ENCODE data around the gene ATPAF2. TPM values are rescaled to one million over a fixed set of nuclear protein-coding genes. Genes with fewer than 3 reads are reported as not detected.

Gene ATPAF2
- total and polyA plus RNA-seq, 4 donors, result 12.9 to 20.1 (median 16.8) TPM

GRCh38 chr17:18069101-18069500 is 30.1 kb upstream of the ATPAF2 start:
- 96% methylated on average over 2 of the region's 2 CpGs for WGBS
- Histone ChIP-seq H3K4me3 (ENCODE audit: low read depth in 1 of 3, low read length in 3 of 3) (no peak overlapping the region), H3K9me3 (ENCODE audit: control insufficient read depth in 4 of 4, low read length in 3 of 4) (no peaks in the 10 kb centered on the region), H3K4me1 (ENCODE audit: control insufficient read depth in 4 of 4, insufficient read depth in 4 of 4, low read length in 3 of 4) (no peaks in the 10 kb centered on the region), H3K27me3 (ENCODE audit: control insufficient read depth in 4 of 4, insufficient read depth in 4 of 4, low read length in 3 of 4) (no peaks in the 10 kb centered on the region), H3K36me3 (ENCODE audit: control insufficient read depth in 4 of 4, insufficient read depth in 3 of 4, low read depth in 1 of 4, low read length in 3 of 4) (peaks cover 4 to 23% (median 9%) of the 10 kb centered on the region in 4 donors), H3K27ac (ENCODE audit: low read depth in 1 of 2, low read length in 2 of 2) (no peak overlapping the region), H3K9ac (ENCODE audit: low read depth in 1 of 2, low read length in 2 of 2) (no peak overlapping the region)
- DNase-seq (ENCODE audit: low spot score), result no peak
- TF ChIP-seq HNF4A (conservative IDR thresholded peaks at IDR 0.05), result no peak
- TF ChIP-seq FOXA1 (IDR thresholded peaks at IDR 0.05), result no peak
- no peak for TF ChIP-seq NR2F2 (IDR thresholded peaks at IDR 0.05)
- TF ChIP-seq SP1 (IDR thresholded peaks at IDR 0.05), result no peak

- no peak for DNase-seq (ENCODE audit: low spot score)
- 99% methylated on average over 4 of the region's 4 CpGs for WGBS
- no peaks in the 10 kb centered on the region for H3K9me3 ChIP-seq (ENCODE audit: control insufficient read depth in 4 of 4, low read length in 3 of 4)
- no peaks in the 10 kb centered on the region for H3K27me3 ChIP-seq (ENCODE audit: control insufficient read depth in 4 of 4, insufficient read depth in 4 of 4, low read length in 3 of 4)
- no peak for TF ChIP-seq TAF1 (conservative IDR thresholded peaks at IDR 0.05)
- no peak for TF ChIP-seq ZBTB33 (IDR thresholded peaks at IDR 0.05)
- TF ChIP-seq YY1 (IDR thresholded peaks at IDR 0.05), result no peak
- TF ChIP-seq FOXA2 (IDR thresholded peaks at IDR 0.05), result no peak
- TF ChIP-seq EGR1 (IDR thresholded peaks at IDR 0.05; ENCODE audit: low read depth in 2 of 2), result no peak
- TF ChIP-seq CTCF (IDR thresholded peaks at IDR 0.05; ENCODE audit: low read depth, low read length, missing input control), result no peak
- TF ChIP-seq SP1 (IDR thresholded peaks at IDR 0.05), result no peak
- TF ChIP-seq RAD21 (IDR thresholded peaks at IDR 0.05), result no peak
- no peak for TF ChIP-seq JUND (IDR thresholded peaks at IDR 0.05)
- no peak for TF ChIP-seq HNF4G (IDR thresholded peaks at IDR 0.05)
- no peak for TF ChIP-seq GABPA (IDR thresholded peaks at IDR 0.05 in 1 of 2, conservative IDR thresholded peaks at IDR 0.05 in 1 of 2)
- TF ChIP-seq MAX (IDR thresholded peaks at IDR 0.05), result no peak
- no peak for TF ChIP-seq RXRA (IDR thresholded peaks at IDR 0.05)
- H3K27ac ChIP-seq (ENCODE audit: low read depth in 1 of 2, low read length in 2 of 2), result no peak overlapping the region
- no peak overlapping the region for H3K9ac ChIP-seq (ENCODE audit: low read depth in 1 of 2, low read length in 2 of 2)
- H3K4me1 ChIP-seq (ENCODE audit: control insufficient read depth in 4 of 4, insufficient read depth in 4 of 4, low read length in 3 of 4), result no peaks in the 10 kb centered on the region
- H3K36me3 ChIP-seq (ENCODE audit: control insufficient read depth in 4 of 4, insufficient read depth in 3 of 4, low read depth in 1 of 4, low read length in 3 of 4), result peaks cover 4 to 35% (median 14%) of the 10 kb centered on the region in 4 donors
- H3K4me3 ChIP-seq (ENCODE audit: low read depth in 1 of 3, low read length in 3 of 3), result no peak overlapping the region
Observed at GRCh38 chr17:18066866-18067265, 27.9 kb upstream of the ATPAF2 start.

- 96% methylated on average over 11 of the region's 11 CpGs for WGBS
Observed at GRCh38 chr17:18065546-18065945, 26.6 kb upstream of the ATPAF2 start.

More at GRCh38 chr17:18065546-18065945, 26.6 kb upstream of the ATPAF2 start:
- DNase-seq (ENCODE audit: low spot score), result no peak
- no peaks in the 10 kb centered on the region for H3K9me3 ChIP-seq (ENCODE audit: control insufficient read depth in 4 of 4, low read length in 3 of 4)
- H3K27me3 ChIP-seq (ENCODE audit: control insufficient read depth in 4 of 4, insufficient read depth in 4 of 4, low read length in 3 of 4), result no peaks in the 10 kb centered on the region
- H3K27ac ChIP-seq (ENCODE audit: low read depth in 1 of 2, low read length in 2 of 2), result no peak overlapping the region
- no peak overlapping the region for H3K4me3 ChIP-seq (ENCODE audit: low read depth in 1 of 3, low read length in 3 of 3)
- no peaks in the 10 kb centered on the region for H3K4me1 ChIP-seq (ENCODE audit: control insufficient read depth in 4 of 4, insufficient read depth in 4 of 4, low read length in 3 of 4)
- peaks cover 4 to 44% (median 20%) of the 10 kb centered on the region in 4 donors for H3K36me3 ChIP-seq (ENCODE audit: control insufficient read depth in 4 of 4, insufficient read depth in 3 of 4, low read depth in 1 of 4, low read length in 3 of 4)
- H3K9ac ChIP-seq (ENCODE audit: low read depth in 1 of 2, low read length in 2 of 2), result no peak overlapping the region
- TF ChIP-seq SP1 (IDR thresholded peaks at IDR 0.05) (no peak), NR2F2 (IDR thresholded peaks at IDR 0.05) (no peak), JUND (IDR thresholded peaks at IDR 0.05) (no peak)
